ENCODE results near the gene ATP11A. TPM values are rescaled to one million over a fixed set of nuclear protein-coding genes. Genes with fewer than 3 reads are reported as not detected.
A peak's percentile ranks its signal among the peaks of the same experiment; 100 is the strongest.
"Not testable (repeated sequence)": the region's sequence is repeated elsewhere in the genome, so short reads cannot be mapped to it uniquely, and the experiment has no call there.

ATP11A gene
- total RNA-seq, 1 experiment from 2014 or later = 42.5 TPM

DNA sequence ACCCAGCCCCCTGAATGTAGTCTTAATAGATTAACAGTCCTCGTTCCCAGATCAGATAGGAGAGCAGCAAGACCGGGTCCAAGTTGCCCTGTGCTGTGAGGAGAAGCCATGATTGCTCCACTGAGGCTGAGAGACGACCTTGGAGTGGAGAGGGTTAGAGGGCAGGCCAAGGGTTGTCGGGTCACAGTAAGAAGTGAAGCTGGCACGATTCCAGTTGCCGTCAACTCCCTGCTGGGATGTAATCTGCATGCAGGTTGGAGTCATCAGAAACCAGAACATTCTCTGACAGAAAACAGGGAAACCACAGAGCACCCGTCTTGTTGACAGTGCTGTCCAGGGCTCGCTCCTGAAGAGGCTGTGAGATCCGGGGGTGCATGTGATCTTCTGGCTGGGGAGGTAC, 19.0 kb upstream of the ATP11A start:
- DNase-seq (ENCODE audit: low spot score) = no peak

DNA sequence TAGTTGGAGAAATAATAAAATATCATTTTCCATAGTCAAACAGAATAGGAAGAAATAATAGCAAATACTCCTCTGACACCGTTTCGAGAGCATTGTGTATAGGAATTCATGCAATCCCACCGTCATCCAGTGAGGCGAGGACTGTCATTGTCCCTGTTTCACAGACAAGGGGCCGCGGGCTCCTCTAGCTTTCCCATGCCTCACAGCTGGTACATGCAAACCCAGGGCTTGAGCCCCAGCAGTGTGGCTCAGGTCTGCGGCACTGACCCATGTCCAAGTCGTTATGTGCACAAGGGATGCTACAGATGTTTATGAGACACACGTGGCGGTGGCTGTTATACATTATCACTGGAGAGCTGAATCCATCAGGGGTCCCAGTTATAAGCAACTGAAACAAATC, 18.5 kb upstream of the ATP11A start:
- DNase-seq (ENCODE audit: low spot score) = no peak

DNA sequence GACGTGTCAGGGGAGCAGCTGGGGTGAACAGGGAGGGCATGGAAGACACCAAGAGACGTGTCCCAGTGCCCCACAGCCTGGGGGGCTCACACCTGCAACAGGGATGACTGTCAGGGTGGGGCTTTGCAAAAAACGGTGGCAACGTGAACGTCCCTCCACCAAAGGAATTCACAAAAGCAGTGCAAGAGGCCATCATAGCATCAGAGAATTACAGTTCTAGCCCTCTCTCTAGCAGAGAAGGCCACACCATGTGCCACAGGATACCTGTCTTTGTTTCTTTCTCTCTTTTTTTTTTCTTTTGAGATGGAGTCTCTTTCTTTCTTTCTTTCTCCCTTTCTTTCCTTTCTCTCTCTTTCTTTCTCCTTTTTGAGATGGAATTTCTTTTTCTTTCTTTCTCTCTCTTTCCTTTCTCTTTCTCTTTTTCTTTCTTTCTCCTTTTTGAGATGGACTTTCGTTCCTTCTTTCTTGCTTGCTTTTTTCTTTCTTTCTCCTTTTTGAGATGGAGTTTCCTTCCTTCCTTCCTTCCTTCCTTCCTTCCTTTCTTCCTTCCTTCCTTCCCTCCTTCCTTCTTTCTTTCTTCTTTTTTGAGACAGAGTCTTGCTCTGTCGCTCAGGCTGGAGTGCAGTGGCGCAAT, 17.1 kb upstream of the ATP11A start:
- DNase-seq (ENCODE audit: low spot score) = no peak

DNA sequence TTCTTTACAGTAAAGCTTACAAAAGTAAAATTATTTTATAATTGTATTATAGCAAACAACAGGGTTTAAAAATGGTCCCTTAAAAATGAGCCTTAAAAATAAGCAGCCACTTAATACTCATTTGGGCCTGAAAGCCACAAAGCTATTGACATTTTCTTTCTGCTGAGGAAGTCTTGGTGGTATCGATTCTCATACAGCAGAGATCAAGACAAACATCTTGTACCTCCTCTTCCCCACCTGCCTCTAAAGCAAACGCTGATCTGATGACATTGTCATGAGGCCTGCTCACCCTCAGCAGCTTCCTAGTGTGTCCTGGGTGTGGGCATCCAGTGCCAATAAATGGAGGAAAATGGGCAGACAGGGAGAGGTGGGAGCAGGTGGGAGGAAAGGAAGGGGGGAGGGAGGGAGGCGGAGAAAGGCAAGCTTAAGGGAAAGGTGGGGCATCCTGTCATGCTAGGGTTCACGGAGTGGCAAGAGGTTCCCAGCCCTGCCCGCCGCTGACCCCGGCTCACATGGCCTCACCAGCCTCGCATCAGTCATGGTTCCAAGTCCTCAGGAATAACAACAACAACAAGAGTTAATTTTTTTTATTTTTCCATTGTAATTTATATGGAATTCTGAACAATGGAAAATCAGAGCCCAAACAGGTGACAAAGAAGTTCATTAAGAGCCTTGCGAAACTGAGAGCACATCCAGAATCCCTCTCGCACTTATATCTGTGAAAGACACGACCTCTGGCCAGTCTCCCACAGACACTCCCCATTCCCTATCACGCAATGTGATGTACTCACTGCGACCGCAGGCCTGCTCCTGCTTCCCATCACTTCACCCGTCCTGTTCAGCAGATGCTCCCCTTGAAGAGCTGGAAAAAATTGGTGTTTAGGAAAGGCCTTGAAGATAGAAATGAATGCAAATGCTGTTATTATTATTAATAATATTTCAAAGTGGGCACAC, 15.1 kb upstream of the ATP11A start:
- DNase-seq (ENCODE audit: low spot score) = no peak

GRCh38 chr13:112675366-112675756, 14.5 kb upstream of the ATP11A start:
- DNase-seq (ENCODE audit: low spot score) = no peak

DNA sequence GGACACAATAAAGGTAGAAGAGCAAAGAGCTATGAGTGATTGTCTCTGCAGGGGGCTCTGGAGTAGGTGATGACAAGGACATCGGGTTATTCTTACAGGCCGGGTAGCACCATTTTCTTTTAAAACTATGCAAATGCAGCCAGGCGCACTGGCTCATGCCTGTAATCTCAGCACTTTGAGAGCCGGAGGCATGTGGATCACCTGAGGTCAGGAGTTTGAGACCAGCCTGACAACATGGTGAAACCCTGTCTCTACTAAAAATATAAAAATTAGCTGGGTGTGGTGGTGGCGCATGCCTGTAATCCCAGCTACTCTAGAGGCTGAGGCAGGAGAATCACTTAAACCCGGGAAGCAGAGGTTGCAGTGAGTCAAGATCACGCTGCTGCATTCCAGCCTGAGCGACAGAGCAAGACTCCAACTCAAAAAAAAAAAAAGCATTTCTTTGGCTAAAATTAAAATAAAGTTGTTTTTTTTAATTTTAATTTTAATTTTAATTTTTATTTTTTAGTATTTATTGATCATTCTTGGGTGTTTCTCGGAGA, 12.3 kb upstream of the ATP11A start:
- DNase-seq (ENCODE audit: low spot score) = not testable (repeated sequence)

- no peak for DNase-seq (ENCODE audit: low spot score)
These were observed 10.5 kb upstream of the ATP11A start for GRCh38 chr13:112679381-112679780.

GRCh38 chr13:112679932-112680677, 9.7 kb upstream of the ATP11A start:
- DNase-seq (ENCODE audit: low spot score) = no peak

DNA sequence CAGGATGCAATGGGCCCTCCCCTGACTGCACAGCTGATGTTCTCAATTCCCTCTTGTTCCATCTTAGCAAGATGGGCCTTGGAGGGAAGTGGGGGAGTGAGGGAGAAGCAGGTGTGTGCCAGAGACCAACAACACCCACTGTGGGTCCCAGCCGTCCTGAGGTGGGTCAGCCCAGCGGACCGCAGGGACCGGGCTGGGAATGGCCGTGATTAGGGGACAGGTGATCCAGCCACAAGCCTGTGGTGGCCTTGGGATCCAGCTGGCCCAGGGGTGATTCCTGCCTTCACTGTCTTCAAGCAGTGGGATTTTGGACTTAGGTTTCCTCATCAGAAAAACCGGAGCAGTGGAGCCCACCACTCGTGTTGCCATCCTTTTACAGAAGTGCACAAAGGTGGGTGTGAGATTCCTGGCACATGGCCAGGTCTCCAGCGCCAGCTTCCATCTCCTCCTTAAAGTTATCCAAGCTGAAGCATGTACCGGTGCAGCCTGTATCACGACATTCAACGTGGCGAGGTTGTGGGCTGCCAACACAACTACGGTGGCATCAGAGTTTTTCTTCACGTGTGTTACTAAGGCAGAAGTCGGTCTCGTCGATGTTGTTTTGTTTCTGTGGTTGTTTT, 9.0 kb upstream of the ATP11A start:
- no peak for DNase-seq (ENCODE audit: low spot score)

DNA sequence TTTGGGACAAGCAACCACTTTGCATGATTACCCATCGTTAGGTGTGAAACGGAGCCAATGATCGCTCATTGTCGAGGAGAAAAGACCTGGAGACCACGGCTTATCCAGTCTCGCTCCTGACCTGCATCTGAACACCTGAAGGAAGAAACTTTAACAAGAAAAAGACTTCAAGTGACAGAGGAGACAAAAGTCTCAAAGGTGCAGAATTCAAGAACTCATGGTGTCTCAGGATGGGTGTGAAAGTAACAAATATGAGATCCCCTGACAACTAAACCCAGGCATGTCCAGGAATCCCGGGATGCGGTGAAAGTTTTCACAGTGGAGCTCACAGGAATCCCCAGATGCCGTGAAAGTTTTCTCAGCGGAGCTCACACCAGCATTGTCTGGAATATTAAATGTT, 6.3 kb upstream of the ATP11A start:
- DNase-seq (ENCODE audit: low spot score) = no peak

GRCh38 chr13:112684071-112684845, 5.6 kb upstream of the ATP11A start:
- DNase-seq (ENCODE audit: low spot score) = no peak

DNA sequence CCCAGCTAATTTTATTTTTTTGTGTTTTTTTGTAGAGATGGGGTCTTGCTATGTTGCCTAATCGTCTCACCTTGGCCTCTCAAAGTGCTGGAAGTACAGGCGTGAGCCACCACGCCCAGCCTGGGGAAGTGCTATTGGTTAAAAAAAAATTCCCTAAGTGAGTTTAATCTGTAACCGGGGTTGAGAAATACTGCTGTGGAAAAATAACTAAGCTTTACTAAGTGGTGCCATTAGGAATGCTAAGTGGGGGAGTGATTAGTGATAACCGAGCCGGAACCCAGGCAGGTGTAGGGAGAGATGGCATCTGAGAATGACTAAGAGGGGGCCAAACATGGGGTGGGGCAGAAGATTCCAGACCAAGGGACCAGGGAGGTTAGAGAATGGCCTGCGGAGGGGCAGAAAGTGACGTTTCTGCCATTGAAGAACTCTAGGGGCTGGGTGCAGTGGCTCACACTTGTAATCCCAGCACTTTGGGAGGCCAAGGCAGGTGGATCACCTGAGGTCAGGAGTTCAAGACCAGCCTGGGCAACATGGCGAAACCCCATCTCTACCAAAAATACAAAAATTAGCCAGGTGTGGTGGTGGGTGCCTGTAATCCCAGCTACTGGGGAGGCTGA, 4.5 kb upstream of the ATP11A start:
- not testable (repeated sequence) for DNase-seq (ENCODE audit: low spot score)

DNA sequence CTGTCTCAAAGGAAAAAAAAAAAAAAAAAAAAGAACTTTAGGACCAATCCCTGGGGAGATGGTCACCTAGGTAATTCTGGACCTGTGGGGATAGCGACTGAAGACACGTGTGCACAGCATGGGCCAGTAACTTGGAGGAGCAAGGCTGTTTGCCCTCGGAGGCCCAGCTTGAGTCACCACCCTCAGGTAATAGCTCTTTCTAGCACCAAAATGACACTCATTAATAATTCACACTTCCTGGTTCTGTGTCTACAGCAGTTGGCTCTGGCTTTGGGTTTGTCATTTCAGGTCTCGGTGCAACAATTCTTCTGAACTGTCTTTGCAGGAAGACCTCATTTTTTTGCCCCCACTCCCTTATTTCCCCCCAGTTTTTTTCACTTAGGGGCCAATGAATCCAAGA, 3.9 kb upstream of the ATP11A start:
- peak; percentile 67 for DNase-seq (ENCODE audit: low spot score)

- no peak for DNase-seq (ENCODE audit: low spot score)
These were observed 3.5 kb upstream of the ATP11A start for GRCh38 chr13:112686364-112686763.

GRCh38 chr13:112686987-112687386, 2.9 kb upstream of the ATP11A start:
- no peak for DNase-seq (ENCODE audit: low spot score)

DNA sequence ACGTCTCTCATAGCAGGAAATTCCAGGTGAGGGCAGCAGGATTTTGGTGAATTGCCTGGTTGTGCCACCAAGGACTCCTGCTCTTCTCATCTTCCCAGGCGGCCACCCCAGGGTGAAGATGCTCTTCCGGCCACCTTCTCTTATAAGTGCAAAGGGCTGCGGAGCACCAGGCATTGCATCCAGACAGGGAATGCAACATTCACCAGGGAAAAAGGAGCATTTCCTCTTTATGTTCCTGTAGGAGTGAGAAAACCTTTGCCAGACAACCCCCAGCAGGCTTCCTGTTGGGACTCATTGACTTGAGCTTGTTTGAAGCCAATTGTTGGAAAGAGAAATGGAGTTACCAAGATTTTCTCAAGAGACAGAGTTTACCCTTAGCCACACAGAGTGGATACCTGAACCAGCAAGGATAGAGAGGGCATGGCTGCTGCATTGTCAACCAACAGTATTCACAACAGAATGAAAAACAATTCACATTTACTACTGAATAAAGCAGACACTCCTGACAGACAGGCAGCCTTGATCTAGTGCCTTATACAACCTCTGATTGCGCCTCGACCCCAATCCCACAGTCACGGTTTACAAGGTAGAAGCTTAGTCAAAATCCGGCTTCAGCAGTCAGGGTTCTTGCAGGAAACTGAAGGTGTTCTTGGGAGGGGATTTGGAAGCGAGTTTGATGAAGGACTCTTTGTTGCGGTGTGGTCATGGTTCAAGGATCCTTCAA, 1.8 kb upstream of the ATP11A start:
- DNase-seq (ENCODE audit: low spot score) = no peak

- no peak for DNase-seq (ENCODE audit: low spot score)
These were observed 1.1 kb upstream of the ATP11A start for GRCh38 chr13:112688560-112689302.

DNA sequence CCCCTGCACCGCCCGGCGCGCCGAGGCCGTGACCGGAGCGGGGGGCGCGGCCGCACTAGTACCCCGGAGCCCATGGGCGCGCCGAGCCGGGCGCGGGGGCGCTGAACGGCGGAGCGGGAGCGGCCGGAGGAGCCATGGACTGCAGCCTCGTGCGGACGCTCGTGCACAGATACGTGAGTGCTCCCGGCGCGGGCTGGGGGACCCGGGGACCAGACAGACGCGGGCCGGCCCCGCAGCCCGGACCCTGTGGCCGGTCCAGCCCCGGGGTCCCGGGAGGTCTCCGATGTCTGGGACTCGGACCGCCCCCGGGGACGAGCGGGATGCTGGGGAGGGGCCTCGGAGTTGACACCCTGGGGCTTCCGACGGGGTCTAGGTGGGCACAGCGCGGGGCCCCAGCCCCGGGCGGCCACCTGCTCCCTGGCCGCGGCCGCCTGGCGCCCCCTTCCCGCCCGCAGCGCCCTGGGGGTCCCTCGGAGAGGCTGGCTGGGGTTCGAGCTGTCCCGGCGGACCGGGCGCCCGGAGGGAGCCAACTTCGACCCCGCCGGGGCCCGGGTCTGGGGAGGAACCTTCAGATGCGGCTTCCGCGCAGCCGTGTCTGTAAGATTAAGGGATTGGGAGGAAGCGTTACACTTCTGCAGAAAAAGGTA, 568 bp downstream of the ATP11A start:
- DNase-seq (ENCODE audit: low spot score) = peak; percentile 54
